GM18498 (cell line): Measurements from ENCODE around the gene DNAJB12.
"Not testable (repeated sequence)": the region's sequence is repeated elsewhere in the genome, so short reads cannot be mapped to it uniquely, and the experiment has no call there.

Source experiments
- ATAC-seq: cut with Tn5 transposase; IDR thresholded peaks from one replicate; pipeline ENCODE4 v1.9.1; 2021; ENCODE audit warnings: mild to moderate bottlenecking, moderate library complexity; ENCODE audit not compliant: unreplicated experiment

DNAJB12 gene

GRCh38 chr10:72297281-72297804, 57.4 kb downstream of the DNAJB12 start:
- peak; percentile 56 for ATAC-seq

- not testable (repeated sequence) for ATAC-seq
Observed at GRCh38 chr10:72296829-72297280, 57.9 kb downstream of the DNAJB12 start.

GRCh38 chr10:72295330-72295910, 59.3 kb downstream of the DNAJB12 start:
- ATAC-seq = no peak

- no peak for ATAC-seq
Observed at GRCh38 chr10:72292223-72292691, 62.5 kb downstream of the DNAJB12 start.

GRCh38 chr10:72291019-72291532, 63.6 kb downstream of the DNAJB12 start:
- ATAC-seq = no peak

- ATAC-seq = no peak
Observed at GRCh38 chr10:72285972-72286521, 68.7 kb downstream of the DNAJB12 start.

GRCh38 chr10:72283131-72283530, 71.6 kb downstream of the DNAJB12 start:
- no peak for ATAC-seq
